BLaER1 treated with 17β-estradiol and CSF1 and Interleukin-3, amounts not matched to agents 10 nM and 100 nM (cell line): ENCODE results near the gene VPS8.

Source experiments
- H3K27ac ChIP-seq, 11 experiments: shearing (Covaris generic); formaldehyde crosslinking; 2 replicates each; pipeline ENCODE4 v1.8.1; 2022
- H3K27me3 ChIP-seq, 11 experiments: shearing (Covaris generic); formaldehyde crosslinking; 2 replicates each; pipeline ENCODE4 v1.8.1; 2022
- H3K36me3 ChIP-seq, 11 experiments: shearing (Covaris generic); formaldehyde crosslinking; 2 replicates each; pipeline ENCODE4 v1.8.1; 2022
- H3K4me1 ChIP-seq, 10 experiments: shearing (Covaris generic); formaldehyde crosslinking; 2 replicates each; pipeline ENCODE4 v1.8.1; 2022
- H3K4me2 ChIP-seq, 11 experiments: shearing (Covaris generic); formaldehyde crosslinking; 2 replicates each; pipeline ENCODE4 v1.8.1; 2022
- H3K4me3 ChIP-seq, 10 experiments: shearing (Covaris generic); formaldehyde crosslinking; 2 replicates each; pipeline ENCODE4 v1.8.1; 2022
- H3K9ac ChIP-seq, 11 experiments: shearing (Covaris generic); formaldehyde crosslinking; 2 replicates each; pipeline ENCODE4 v1.8.1; 2022
- H3K9me3 ChIP-seq, 11 experiments: shearing (Covaris generic); formaldehyde crosslinking; replicated peaks in 1 of 11; 2 replicates each; pipeline ENCODE4 v1.8.1; 2022
- H4K20me1 ChIP-seq, 11 experiments: shearing (Covaris generic); formaldehyde crosslinking; 2 replicates each; pipeline ENCODE4 v1.8.1; 2022
- Cebpa-rat ChIP-seq, 11 experiments: shearing (Covaris generic); IDR thresholded peaks; 2 replicates each; pipeline ENCODE4 v1.8.1; 2022

The VPS8 gene

DNA sequence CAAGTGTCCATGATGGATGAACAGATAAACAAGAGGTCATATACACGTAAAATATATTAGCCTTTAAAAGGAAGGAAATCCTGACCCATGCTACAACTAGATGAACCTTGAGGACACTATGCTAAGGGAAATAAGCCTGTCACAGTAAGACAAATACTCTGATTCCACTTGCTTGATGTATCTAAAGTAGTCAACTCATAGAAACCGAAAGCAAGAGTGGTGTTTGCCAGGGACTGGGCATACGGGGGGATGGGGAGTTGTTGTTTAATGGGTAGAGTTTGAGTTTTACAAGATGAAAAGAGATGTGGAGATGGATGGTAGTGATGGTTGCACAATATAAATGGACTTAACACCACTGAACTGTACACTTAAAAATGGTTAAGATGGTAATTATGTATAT, 275.5 kb downstream of the VPS8 start:
- H4K20me1 ChIP-seq = no peaks in the 10 kb centered on the region
- no peak overlapping the region for H3K4me2 ChIP-seq
- H3K9me3 ChIP-seq = no peaks in the 10 kb centered on the region
- no peaks in the 10 kb centered on the region for H3K4me1 ChIP-seq
- H3K4me3 ChIP-seq = no peak overlapping the region
- H3K9ac ChIP-seq = no peak overlapping the region
- H3K27ac ChIP-seq = no peak overlapping the region
- H3K27me3 ChIP-seq = no peaks in the 10 kb centered on the region
- TF ChIP-seq Cebpa-rat (IDR thresholded peaks at IDR 0.05) = no peak
- H3K36me3 ChIP-seq = no peaks in the 10 kb centered on the region

DNA sequence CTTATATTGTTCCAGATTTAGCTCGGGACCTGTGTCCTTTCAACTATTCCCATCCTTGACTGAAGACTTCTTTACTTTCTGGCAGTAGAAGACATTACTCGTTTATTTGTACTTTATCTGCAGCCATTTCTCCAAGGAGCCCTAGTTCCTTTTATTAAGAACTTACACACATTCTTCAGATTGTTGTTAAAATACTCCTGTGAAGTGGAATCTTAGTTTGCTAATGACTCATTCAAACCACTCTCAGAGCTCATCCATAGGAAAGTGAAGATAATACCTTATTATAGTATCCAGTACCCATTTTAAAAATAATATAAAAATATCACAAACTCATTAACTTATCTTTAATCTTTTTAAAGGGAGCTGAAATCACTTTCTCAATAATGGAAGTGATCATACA, 277.4 kb downstream of the VPS8 start:
- H3K9me3 ChIP-seq = no peaks in the 10 kb centered on the region
- no peaks in the 10 kb centered on the region for H3K4me1 ChIP-seq
- H3K4me2 ChIP-seq = no peak overlapping the region
- H3K36me3 ChIP-seq = no peaks in the 10 kb centered on the region
- H3K27ac ChIP-seq = no peak overlapping the region
- H3K4me3 ChIP-seq = no peak overlapping the region
- no peak for TF ChIP-seq Cebpa-rat (IDR thresholded peaks at IDR 0.05)
- H4K20me1 ChIP-seq = no peaks in the 10 kb centered on the region
- no peak overlapping the region for H3K9ac ChIP-seq
- no peaks in the 10 kb centered on the region for H3K27me3 ChIP-seq

DNA sequence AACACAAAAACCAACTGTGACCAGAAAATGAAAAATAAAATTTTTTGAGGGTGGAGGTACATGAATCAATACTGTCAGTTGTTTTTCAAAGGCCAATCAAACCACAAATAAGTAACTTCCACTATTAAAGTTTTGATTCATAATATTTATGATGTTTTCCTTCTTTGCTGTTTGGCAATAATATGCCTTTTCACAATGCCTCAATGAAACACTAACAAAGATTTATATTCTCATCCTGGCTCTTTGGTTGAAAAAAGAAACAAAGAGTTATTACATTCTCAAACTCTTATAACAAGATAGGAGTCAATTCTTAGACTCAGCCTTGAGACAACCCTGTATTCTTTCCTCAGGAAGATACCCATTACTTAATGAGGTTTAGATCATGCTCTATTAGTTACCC, 277.8 kb downstream of the VPS8 start:
- no peak overlapping the region for H3K9ac ChIP-seq
- no peaks in the 10 kb centered on the region for H4K20me1 ChIP-seq

DNA sequence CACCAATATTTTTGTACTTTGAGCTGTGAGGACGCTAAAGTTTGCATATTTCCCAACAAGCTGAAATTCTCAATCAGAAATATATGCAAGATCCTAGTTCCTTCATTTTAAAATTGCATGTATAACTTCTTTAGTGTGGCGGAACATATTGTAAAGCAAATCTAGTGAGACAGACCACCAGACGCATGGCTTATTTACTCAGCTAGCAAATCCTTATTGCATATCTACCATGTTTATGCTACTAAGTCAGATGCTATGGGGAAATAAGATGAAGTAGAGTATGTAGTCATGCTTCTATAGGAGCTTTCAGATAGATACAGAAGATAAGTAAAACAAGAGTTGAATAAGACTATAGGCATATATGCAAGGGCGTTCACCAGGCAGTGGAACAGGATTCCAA, 278.8 kb downstream of the VPS8 start:
- no peak overlapping the region for H3K4me2 ChIP-seq
- no peak for TF ChIP-seq Cebpa-rat (IDR thresholded peaks at IDR 0.05)

More for the DNA sequence above, 277.8 kb downstream of the VPS8 start:
- no peaks in the 10 kb centered on the region for H3K4me1 ChIP-seq
- no peak for TF ChIP-seq Cebpa-rat (IDR thresholded peaks at IDR 0.05)
- no peaks in the 10 kb centered on the region for H3K36me3 ChIP-seq
- H3K9me3 ChIP-seq = no peaks in the 10 kb centered on the region
- H3K27me3 ChIP-seq = no peaks in the 10 kb centered on the region
- H3K4me3 ChIP-seq = no peak overlapping the region
- no peak overlapping the region for H3K27ac ChIP-seq
- no peak overlapping the region for H3K4me2 ChIP-seq

DNA sequence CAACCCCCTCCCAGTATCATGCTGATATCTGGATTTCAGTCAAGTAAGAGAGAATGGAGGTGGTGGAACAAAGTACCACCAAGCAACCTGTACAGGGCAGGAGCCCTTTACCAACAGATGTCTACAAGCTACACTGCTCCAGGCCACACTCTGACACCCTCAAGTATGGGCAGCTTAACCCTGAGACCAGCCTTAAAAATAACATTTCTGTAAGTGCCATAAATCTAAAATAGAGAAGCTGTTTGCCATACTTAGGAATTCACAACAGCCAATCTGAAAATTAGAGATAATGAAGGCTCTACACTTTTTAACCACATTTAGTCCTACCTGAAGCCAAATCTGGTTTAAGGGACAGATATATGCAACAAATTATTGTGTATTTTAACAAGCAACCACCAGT, 281.1 kb downstream of the VPS8 start:
- no peaks in the 10 kb centered on the region for H3K4me1 ChIP-seq
- H3K36me3 ChIP-seq = no peaks in the 10 kb centered on the region
- no peaks in the 10 kb centered on the region for H3K27me3 ChIP-seq
- no peak overlapping the region for H3K27ac ChIP-seq
- H3K9ac ChIP-seq = no peak overlapping the region
- no peaks in the 10 kb centered on the region for H3K9me3 ChIP-seq
- TF ChIP-seq Cebpa-rat (IDR thresholded peaks at IDR 0.05) = no peak
- no peak overlapping the region for H3K4me3 ChIP-seq
- no peaks in the 10 kb centered on the region for H4K20me1 ChIP-seq
- H3K4me2 ChIP-seq = no peak overlapping the region

More for the DNA sequence above, 278.8 kb downstream of the VPS8 start:
- H4K20me1 ChIP-seq = no peaks in the 10 kb centered on the region
- H3K27ac ChIP-seq = no peak overlapping the region
- H3K9me3 ChIP-seq = no peaks in the 10 kb centered on the region
- no peaks in the 10 kb centered on the region for H3K4me1 ChIP-seq
- H3K4me3 ChIP-seq = no peak overlapping the region
- H3K36me3 ChIP-seq = no peaks in the 10 kb centered on the region
- H3K9ac ChIP-seq = no peak overlapping the region
- H3K27me3 ChIP-seq = no peaks in the 10 kb centered on the region

DNA sequence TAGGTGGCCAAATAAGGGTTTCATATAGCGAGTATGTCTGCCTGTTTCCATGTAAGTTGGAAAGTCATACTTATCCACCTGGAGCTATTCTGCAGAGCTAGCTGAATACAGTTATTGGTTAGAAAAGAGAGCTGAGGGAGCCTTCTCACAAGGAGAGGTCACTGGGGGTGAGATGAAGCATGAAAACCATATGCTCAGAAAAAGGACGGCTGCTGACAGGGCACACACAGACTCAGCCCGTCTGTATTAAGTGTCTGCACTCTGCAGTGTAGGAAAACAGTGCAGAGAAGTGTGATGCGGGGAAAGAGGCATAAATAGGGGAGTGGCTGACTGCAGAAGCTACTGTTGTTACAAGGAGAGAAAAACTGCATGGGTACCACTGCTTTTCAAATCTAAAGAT, 282.7 kb downstream of the VPS8 start:
- Histone ChIP-seq H3K36me3 (no peaks in the 10 kb centered on the region), H3K4me1 (no peaks in the 10 kb centered on the region), H3K4me2 (no peak overlapping the region), H3K27me3 (no peaks in the 10 kb centered on the region), H3K9ac (no peak overlapping the region), H4K20me1 (no peaks in the 10 kb centered on the region), H3K4me3 (no peak overlapping the region), H3K9me3 (peaks cover 0 to 11% (median 0%) of the 10 kb centered on the region in 11 experiments; a peak in 5 of 22 replicates), H3K27ac (no peak overlapping the region)
- TF ChIP-seq Cebpa-rat (IDR thresholded peaks at IDR 0.05) = no peak
